GM18873 (cell line): Measurements from ENCODE around the gene PLCE1.

Experiments used
- ATAC-seq: cut with Tn5 transposase; IDR thresholded peaks from one replicate; pipeline ENCODE4 v1.9.1; 2021; ENCODE audit warnings: mild to moderate bottlenecking, moderate library complexity, moderate number of reproducible peaks; ENCODE audit not compliant: unreplicated experiment, low FRiP score

PLCE1 gene

DNA sequence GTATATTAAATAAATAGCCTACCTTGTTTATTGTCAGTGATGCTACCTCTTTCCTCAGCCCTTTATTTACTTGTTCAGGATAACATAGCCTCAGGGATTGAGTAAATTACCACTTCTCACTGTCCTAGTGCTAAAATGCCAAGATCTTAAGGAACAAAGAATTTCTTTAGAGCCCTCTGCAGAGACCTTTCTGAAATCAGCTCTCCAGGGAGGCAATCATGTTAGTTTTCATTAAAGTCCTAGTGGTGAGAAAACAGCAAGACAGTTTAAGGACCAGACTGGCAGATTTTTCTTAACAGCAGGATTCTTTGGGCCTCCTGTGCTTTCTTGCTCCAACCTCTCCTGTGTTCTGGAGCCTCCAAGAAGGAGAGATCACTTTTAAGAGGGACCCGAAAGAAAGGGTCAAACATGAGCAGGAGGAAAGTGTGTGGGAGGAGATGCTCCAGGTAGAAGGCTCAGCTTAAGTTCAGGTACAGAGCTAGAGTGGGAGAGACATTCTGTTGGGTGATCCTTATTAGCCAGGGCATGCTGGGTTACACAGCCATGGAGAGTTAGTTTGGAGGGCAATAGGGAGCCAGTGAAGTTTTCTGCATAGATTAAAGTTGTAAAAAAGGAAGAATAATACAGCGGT is 1.2 kb upstream of the PLCE1 start:
- ATAC-seq, result no peak

DNA sequence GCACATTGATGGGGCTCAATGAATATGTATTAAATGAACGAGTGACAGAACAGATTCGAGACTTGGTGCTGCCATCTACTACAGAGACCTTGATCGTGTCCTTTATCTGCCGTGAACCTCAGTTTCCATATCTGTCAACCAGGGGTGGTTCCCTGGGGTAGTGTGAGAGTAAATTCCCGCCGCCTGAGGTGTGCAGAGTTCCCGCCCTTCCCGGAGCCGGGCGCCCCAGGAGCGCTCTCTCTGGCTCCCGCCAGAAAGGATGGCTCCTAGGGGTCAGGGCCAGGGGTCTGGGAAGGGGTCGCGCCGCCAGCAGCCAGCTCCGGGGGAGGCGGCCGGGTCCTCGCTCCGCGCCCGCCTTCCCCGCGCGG is 333 bp upstream of the PLCE1 start:
- ATAC-seq, result no peak

DNA sequence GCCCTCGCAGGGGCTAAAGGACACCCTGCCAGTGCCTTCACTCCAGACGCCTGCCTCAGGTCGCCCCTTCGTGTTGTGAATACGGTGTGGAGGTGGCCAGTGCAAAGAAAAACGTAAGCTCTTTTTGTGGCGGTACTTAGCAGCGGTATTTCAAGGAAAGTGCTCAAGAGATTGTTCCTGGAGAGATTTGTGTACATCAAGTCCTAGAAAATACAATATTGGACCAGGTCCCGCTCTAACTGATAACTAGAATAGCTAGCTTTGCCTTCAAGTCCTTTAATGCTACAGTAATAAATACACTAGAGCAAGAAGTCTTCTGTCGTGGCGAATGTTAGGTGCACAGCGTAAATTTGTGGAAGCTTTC is 689 bp downstream of the PLCE1 start:
- ATAC-seq, result no peak

GRCh38 chr10:93995182-93995581 is 1.5 kb downstream of the PLCE1 start:
- ATAC-seq, result no peak

- ATAC-seq, result no peak
Measured at GRCh38 chr10:93995598-93996271, 2.0 kb downstream of the PLCE1 start.

DNA sequence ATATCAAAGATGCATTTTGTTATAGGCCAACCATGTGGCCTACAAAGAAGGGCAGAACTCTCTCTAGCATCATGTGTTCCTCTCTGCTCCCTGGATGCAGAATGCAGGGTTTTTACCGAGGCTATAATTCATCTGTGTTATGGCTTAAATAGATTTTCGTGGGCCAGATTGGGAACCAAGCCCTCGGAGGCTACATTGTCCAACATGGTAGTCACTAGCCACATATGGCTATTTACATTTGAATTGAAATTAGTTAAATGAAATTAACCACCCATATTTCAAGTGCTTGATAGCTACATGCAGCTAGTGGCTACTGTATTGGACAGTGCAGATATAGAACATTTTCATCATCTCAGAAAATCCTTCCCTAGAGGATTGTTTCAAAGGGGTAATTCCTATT is 2.8 kb downstream of the PLCE1 start:
- ATAC-seq, result no peak

- ATAC-seq, result no peak
Measured at GRCh38 chr10:93997546-93997945, 3.8 kb downstream of the PLCE1 start.

- ATAC-seq, result no peak
Measured at GRCh38 chr10:93999401-93999851, 5.7 kb downstream of the PLCE1 start.

DNA sequence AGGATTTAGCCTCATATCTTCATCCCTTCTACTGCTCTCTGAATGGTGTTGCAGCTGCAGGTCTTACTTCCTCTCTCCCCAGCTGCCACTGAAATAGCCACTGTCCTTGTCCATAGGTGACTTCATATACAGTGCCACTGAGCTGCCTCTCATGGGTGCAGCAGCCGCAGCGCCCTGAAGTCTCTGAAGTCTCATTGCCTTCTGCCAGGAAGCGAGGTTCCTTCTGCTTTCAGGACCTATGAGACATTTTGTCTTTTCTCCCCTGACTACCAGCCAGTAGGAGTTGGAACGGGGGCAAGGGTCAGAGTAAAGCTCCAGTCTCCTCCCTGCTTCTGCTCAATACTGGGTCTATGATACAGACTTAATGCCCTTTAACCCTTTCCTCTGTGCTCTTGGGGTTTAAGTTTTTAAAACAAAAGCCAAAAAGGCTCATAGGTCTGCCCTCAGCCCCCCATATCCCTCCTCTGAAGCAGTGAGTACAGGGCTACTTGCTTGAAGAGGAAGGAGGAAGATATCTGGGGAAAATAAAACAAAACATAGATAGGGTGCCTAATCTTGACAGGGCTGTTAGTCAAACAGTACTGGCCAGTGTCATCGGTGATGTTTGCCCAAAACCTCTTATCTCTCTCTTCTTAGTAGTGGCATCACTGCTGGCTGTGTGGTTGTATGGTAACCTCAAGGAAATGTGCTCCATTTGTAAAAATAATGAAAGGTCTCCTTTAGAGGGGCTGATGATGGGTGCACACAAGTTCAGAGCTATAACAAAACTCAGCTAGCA is 7.1 kb downstream of the PLCE1 start:
- no peak for ATAC-seq

DNA sequence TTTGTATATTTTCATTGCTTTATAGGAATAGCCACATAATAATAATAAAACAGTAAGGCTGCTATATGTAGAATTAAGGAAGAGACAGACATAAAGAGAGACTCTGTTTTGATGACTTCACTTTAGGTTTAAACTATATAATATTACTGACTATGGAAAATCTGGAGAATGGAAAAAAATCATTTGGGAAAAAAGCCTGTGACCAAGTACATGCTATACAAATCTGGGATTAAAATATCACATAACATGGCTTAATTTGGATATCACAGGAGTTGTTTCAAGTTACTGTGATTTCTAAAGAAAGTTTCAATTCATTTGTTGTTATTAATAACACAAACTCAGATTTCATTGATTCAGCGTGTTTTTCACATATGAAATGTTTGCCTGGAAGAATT is 7.7 kb downstream of the PLCE1 start:
- ATAC-seq, result no peak

GRCh38 chr10:94002156-94002555 is 8.4 kb downstream of the PLCE1 start:
- ATAC-seq, result no peak

DNA sequence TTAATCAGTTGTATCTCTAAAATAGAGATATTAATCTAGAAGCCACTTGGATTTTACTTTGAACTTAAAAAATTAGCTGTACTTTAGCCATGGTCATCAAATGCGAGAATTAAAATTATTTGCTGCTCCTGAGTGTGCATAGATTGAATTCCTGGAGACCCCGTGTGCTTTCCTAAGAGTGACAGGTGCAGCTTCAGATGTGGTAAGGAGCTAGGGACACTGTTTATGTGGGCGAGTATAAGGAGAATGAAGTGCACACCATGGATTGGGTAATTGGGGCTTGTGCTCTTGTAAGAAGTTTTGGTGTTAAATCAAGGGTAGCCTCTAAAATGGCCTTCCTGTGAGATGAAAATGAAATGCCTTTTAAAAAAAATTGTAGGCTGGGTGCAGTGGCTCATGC is 9.8 kb downstream of the PLCE1 start:
- no peak for ATAC-seq

GRCh38 chr10:94005050-94005449 is 11.3 kb downstream of the PLCE1 start:
- ATAC-seq, result no peak

- ATAC-seq, result no peak
Measured at GRCh38 chr10:94006591-94007550, 13.1 kb downstream of the PLCE1 start.

DNA sequence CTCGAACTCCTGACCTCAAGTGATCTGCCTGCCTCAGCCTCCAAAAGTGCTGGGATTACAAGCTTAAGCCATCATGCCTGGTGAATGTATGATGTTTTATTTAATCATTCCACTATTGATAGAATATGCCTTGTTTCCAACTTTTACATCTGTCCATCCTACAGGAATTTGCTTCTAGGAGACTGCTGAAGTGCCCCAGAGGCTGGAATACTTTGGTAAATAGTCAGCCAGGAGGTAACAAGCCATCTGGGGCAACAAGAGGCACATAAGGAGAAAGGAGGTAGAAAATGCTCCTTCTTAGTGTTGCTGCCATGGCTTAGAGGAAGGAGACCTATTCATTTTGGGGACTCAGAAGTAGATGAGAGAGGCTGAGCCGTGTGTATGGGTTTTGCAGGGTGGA is 14.8 kb downstream of the PLCE1 start:
- no peak for ATAC-seq

DNA sequence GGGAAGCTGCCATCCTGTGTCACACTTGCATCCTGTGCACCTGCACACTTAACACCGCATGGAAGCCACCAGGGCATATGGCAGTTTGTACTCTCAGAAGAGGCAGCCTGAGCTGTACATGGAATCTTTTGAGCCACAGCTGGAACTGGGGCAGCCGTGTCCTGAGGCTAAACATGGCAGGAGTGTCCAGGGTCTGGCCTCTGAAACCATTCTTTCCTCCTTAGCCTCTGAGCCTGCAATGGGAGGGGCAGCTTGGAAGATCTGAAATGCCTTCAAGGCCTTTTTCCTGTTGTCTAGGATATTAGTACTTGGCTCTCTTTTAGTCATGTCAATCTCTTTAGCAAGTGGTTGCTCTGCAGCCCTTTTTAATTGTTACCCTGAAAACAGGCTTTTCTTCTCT is 16.4 kb downstream of the PLCE1 start:
- ATAC-seq, result no peak

DNA sequence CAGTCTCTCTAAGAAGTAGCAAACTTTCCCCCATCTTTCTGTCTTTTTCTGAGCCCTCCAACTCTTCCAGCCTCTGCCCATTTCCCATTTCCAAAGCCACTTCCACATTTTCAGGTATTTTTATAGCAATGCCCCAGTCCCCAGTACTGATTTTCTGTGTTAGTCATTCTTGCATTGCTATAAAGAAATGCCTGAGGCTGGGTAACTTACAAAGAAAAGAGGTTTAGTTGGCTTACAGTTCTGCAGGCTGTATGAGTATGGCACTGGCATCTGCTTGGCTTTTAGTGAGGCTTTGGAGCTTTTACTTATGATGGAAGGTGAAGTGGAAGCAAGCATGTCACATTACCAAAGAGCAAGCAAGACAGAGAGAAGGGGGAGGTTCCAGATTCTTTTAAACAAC is 17.2 kb downstream of the PLCE1 start:
- ATAC-seq, result no peak

GRCh38 chr10:94011296-94011695 is 17.6 kb downstream of the PLCE1 start:
- ATAC-seq, result no peak

DNA sequence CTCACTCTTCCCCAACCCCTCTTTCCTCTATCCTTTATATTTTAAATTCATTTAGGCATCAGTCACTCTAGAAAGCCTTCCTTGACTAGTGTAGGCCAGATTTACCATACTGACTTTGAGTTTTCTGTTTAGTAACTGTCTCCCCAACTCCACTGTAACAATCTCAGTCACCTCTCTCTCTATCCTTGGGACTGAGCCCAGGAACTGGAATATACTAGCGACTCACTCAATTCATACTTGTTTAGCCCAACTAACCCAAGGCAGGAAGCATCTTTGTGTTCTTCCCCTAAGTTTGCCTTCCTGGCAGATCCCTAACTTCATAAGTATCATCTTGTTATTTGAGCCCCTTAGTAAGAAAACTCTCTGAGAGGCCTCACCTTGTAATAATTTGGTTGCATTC is 19.1 kb downstream of the PLCE1 start:
- ATAC-seq, result no peak

DNA sequence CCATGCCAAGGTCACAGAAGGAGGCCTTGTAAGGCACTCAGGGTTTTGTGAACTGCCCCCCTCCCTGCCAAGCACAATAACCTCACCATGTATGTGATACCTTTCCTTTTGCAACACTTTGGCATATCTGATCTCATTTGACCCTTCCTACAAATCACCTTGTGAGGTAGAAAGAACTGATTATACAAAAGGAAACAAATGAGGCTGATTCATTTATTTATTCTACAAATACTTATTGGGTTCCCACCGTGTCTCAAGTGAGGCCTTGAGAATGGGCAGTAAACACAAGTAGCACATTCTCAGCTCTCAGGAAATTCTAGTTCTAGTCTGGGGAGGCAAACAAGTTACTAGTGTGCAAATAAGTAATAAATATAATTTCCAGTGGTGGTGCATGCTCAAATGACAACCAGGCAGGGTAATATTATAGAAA is 19.6 kb downstream of the PLCE1 start:
- no peak for ATAC-seq

GRCh38 chr10:94014304-94014703 is 20.6 kb downstream of the PLCE1 start:
- ATAC-seq, result no peak
